ENCODE data around the gene ACAP3.

ACAP3 gene

DNA sequence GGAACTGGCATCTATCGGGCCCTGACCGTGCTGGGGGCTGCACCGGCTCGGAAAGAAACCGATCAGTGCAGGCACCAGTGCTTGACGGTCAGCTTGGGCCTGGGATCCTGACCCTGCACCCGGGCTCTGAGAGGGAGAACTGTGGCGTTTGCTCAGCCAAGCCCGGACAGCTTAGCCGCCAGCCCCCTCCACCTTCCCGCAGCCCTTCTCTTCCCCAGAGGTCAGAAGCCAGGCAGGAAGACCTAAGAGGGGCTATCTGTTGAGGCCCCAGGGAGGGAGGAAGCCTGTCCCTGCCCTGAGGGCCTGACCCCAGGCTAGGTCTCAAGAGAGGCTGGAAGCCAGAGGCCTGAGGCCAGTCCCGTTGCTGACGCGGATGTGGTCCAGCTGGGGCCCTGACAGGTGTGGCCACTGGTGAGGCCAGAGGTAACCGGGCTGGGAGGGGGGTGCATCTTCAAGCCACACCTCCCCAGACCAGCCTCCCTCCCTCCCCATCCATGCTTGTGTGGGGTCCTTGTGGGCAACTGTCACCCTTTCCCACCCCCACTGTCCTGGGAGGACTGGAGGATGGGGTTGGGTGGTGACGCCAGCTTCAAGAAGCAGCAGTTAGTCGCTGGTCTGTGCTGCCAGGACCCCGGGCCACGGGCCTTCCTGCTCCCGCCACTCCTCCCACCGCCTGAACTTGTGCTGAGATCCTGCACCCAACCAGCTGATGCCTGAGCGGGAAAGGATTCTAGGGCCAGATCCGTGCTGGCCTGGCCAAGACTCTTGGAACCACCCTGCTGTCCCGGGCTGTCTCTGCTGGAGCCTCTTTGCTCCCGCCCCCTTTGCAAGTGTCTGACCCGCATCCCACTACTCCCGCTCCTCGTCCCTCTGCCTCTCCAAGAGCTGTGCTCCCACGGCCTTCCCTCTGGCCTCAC lies 44.0 kb upstream of the ACAP3 start:
- TF ChIP-seq BACH2 (CRISPR knock-in tag; IDR thresholded peaks at IDR 0.05; ENCODE audit: borderline replicate concordance) = no peak
- no peak for TF ChIP-seq TCF4 (CRISPR knock-in tag; IDR thresholded peaks at IDR 0.05; ENCODE audit: borderline replicate concordance)
- no peak for TF ChIP-seq SNAI2 (CRISPR knock-in tag; IDR thresholded peaks at IDR 0.05)
- no peak for TF ChIP-seq ZFP3 (CRISPR knock-in tag; IDR thresholded peaks at IDR 0.05)
- TF ChIP-seq ZNF8 (CRISPR knock-in tag; IDR thresholded peaks at IDR 0.05) = no peak
- no peak for TF ChIP-seq RARB (CRISPR knock-in tag; IDR thresholded peaks at IDR 0.05)
- no peak for ATAC-seq

DNA sequence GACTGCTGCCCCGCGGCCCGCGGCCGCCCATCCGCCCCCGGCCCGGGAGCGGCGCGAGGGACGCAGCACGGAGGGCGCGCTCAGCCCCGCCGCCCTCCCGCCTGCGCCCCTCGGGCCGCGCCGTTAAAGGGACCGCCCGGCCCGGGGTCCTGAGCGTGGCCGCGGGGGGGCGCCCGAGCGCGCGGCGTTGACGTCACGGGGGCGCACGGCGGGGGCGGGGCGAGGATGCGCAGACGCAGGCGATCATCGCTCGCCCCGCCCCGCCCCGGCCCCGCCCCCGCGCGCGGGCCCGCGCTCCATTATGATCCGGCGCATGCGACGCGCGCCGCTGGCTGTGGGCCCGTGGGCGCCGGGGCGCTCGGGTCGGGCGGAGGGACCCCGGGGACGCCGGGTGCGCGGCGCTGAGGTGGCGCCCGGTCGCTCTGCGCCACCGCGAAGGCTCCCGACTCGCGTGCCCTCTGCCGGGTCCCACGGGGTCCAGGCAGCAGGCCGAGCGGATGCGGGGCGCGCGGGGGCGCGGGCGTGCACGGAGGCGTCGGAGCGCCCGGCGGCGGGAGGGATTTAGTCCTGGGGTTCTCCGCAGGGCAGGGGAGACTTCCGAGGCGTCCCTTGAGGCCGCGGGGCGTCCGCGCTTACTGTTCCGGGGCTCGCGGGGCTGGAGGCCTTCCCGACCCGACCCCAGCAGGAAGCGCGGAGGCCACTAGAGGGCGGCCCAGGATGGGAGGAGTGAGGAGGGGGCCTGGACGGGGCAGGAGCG lies 41.7 kb upstream of the ACAP3 start, which contains the start of gene DVL1:
DVL1 (minus strand) TSS at position 163 of the 757 bp plus-strand sequence. CDS start 353 bp downstream, outside the sequence.
- ATAC-seq = peak; percentile 37
- TF ChIP-seq TOX (CRISPR knock-in tag; IDR thresholded peaks at IDR 0.05; ENCODE audit: borderline replicate concordance) (no peak), ZC3H10 (CRISPR knock-in tag; IDR thresholded peaks at IDR 0.05) (no peak), ARNTL (CRISPR knock-in tag; IDR thresholded peaks at IDR 0.05; ENCODE audit: borderline replicate concordance, low read depth) (no peak), OSR1 (CRISPR knock-in tag; IDR thresholded peaks at IDR 0.05) (no peak), ZNF8 (CRISPR knock-in tag; IDR thresholded peaks at IDR 0.05) (no peak), ZFP3 (CRISPR knock-in tag; IDR thresholded peaks at IDR 0.05) (no peak), BACH2 (CRISPR knock-in tag; IDR thresholded peaks at IDR 0.05; ENCODE audit: borderline replicate concordance) (no peak), GLIS3 (CRISPR knock-in tag; IDR thresholded peaks at IDR 0.05) (no peak), RARB (CRISPR knock-in tag; IDR thresholded peaks at IDR 0.05) (no peak), ZNF70 (CRISPR knock-in tag; IDR thresholded peaks at IDR 0.05) (no peak), TCF4 (CRISPR knock-in tag; IDR thresholded peaks at IDR 0.05; ENCODE audit: borderline replicate concordance) (no peak), ZNF565 (CRISPR knock-in tag; conservative IDR thresholded peaks at IDR 0.05; ENCODE audit: low read depth) (no peak), PPARA (CRISPR knock-in tag; IDR thresholded peaks at IDR 0.05; ENCODE audit: borderline replicate concordance) (no peak)
- TF ChIP-seq, protein P1, sequence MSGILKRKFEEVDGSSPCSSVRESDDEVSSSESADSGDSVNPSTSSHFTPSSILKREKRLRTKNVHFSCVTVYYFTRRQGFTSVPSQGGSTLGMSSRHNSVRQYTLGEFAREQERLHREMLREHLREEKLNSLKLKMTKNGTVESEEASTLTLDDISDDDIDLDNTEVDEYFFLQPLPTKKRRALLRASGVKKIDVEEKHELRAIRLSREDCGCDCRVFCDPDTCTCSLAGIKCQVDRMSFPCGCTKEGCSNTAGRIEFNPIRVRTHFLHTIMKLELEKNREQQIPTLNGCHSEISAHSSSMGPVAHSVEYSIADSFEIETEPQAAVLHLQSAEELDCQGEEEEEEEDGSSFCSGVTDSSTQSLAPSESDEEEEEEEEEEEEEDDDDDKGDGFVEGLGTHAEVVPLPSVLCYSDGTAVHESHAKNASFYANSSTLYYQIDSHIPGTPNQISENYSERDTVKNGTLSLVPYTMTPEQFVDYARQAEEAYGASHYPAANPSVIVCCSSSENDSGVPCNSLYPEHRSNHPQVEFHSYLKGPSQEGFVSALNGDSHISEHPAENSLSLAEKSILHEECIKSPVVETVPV (CRISPR knock-in tag; IDR thresholded peaks at IDR 0.05) = no peak

DNA sequence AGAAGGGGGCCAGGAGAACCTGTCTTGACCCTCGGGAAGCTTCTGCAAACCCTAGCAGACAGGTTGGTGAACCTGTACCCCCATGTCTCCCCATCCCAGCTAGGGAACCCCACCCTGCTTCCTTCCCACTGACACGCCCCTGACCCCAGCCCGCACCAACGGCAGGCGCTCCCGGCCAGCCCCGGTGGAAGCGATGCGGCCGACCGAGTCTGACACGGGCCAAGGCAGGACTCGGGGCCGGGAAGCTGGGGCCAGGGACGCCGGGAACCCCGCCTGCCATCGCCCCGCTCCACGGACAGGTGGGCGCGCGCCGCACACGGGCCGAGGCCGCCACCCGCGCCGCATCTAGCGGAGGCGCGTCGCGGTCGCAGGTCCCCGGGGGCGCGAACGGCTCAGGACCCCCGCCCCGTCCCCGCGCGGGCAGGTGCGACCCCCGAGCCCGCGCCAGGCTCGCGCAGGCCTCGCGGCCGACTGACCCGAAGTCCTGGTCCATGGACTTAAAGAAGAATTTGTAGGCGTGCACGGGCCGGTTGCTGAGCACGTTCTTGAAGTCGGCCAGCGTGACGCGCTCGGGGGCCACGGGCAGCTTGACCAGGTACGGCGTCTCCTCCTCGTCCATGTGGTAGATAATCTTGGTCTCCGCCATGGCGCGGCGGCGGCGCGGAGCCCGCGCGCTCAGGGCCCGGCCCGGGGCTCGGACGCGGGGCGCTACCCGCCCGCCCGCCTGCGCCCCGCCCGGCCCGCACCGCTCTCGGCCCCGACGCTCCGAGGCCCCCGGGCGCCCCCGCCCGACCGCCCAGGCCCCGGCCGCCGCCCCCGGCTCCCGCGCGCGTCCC lies 40.9 kb upstream of the ACAP3 start:
- ATAC-seq = 0 out of 3 replicates have a peak, but pooled peaks have one; percentile 2

More for the DNA sequence above, 40.9 kb upstream of the ACAP3 start:
- TF ChIP-seq OSR1 (CRISPR knock-in tag; IDR thresholded peaks at IDR 0.05) (no peak), BACH2 (CRISPR knock-in tag; IDR thresholded peaks at IDR 0.05; ENCODE audit: borderline replicate concordance) (no peak), TCF4 (CRISPR knock-in tag; IDR thresholded peaks at IDR 0.05; ENCODE audit: borderline replicate concordance) (no peak), SNAI2 (CRISPR knock-in tag; IDR thresholded peaks at IDR 0.05) (no peak), GLIS3 (CRISPR knock-in tag; IDR thresholded peaks at IDR 0.05) (no peak), ZNF8 (CRISPR knock-in tag; IDR thresholded peaks at IDR 0.05) (no peak), ISL1 (CRISPR knock-in tag; IDR thresholded peaks at IDR 0.05) (no peak), PPARA (CRISPR knock-in tag; IDR thresholded peaks at IDR 0.05; ENCODE audit: borderline replicate concordance) (no peak), CSDC2 (CRISPR knock-in tag; IDR thresholded peaks at IDR 0.05) (no peak), ZNF70 (CRISPR knock-in tag; IDR thresholded peaks at IDR 0.05) (no peak), RARB (CRISPR knock-in tag; IDR thresholded peaks at IDR 0.05) (no peak), ARNTL (CRISPR knock-in tag; IDR thresholded peaks at IDR 0.05; ENCODE audit: borderline replicate concordance, low read depth) (no peak), ZC3H10 (CRISPR knock-in tag; IDR thresholded peaks at IDR 0.05) (no peak), ZNF565 (CRISPR knock-in tag; conservative IDR thresholded peaks at IDR 0.05; ENCODE audit: low read depth) (no peak)
- TF ChIP-seq, protein P1 (CRISPR knock-in tag; IDR thresholded peaks at IDR 0.05) = no peak
- TF ChIP-seq, protein P2, sequence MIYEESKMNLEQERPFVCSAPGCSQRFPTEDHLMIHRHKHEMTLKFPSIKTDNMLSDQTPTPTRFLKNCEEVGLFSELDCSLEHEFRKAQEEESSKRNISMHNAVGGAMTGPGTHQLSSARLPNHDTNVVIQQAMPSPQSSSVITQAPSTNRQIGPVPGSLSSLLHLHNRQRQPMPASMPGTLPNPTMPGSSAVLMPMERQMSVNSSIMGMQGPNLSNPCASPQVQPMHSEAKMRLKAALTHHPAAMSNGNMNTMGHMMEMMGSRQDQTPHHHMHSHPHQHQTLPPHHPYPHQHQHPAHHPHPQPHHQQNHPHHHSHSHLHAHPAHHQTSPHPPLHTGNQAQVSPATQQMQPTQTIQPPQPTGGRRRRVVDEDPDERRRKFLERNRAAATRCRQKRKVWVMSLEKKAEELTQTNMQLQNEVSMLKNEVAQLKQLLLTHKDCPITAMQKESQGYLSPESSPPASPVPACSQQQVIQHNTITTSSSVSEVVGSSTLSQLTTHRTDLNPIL (CRISPR knock-in tag; IDR thresholded peaks at IDR 0.05; ENCODE audit: low read depth) = no peak
- TF ChIP-seq, protein P3, sequence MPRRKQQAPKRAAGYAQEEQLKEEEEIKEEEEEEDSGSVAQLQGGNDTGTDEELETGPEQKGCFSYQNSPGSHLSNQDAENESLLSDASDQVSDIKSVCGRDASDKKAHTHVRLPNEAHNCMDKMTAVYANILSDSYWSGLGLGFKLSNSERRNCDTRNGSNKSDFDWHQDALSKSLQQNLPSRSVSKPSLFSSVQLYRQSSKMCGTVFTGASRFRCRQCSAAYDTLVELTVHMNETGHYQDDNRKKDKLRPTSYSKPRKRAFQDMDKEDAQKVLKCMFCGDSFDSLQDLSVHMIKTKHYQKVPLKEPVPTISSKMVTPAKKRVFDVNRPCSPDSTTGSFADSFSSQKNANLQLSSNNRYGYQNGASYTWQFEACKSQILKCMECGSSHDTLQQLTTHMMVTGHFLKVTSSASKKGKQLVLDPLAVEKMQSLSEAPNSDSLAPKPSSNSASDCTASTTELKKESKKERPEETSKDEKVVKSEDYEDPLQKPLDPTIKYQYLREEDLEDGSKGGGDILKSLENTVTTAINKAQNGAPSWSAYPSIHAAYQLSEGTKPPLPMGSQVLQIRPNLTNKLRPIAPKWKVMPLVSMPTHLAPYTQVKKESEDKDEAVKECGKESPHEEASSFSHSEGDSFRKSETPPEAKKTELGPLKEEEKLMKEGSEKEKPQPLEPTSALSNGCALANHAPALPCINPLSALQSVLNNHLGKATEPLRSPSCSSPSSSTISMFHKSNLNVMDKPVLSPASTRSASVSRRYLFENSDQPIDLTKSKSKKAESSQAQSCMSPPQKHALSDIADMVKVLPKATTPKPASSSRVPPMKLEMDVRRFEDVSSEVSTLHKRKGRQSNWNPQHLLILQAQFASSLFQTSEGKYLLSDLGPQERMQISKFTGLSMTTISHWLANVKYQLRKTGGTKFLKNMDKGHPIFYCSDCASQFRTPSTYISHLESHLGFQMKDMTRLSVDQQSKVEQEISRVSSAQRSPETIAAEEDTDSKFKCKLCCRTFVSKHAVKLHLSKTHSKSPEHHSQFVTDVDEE (CRISPR knock-in tag; IDR thresholded peaks at IDR 0.05) = no peak
